Fibroblast of peridontal ligament (primary cell): ENCODE data around the gene CUX1.
A peak's percentile ranks its signal among the peaks of the same experiment; 100 is the strongest.
"Not testable (repeated sequence)": the region's sequence is repeated elsewhere in the genome, so short reads cannot be mapped to it uniquely, and the experiment has no call there.

Experiments used
- DNase-seq: peaks from one replicate; pipeline ENCODE4 v3.0.0-alpha.2; 2010; ENCODE audit errors: extremely low read depth

CUX1 gene

GRCh38 chr7:102210787-102211186 is 393.4 kb downstream of the CUX1 start:
- DNase-seq, result no peak

GRCh38 chr7:102211590-102212550 is 394.4 kb downstream of the CUX1 start:
- DNase-seq, result no peak

GRCh38 chr7:102214477-102215072 is 397.1 kb downstream of the CUX1 start:
- DNase-seq, result no peak

GRCh38 chr7:102215256-102215655 is 397.8 kb downstream of the CUX1 start:
- DNase-seq, result no peak

- no peak for DNase-seq
These were observed 398.3 kb downstream of the CUX1 start for GRCh38 chr7:102215711-102216110.

- no peak for DNase-seq
These were observed 399.3 kb downstream of the CUX1 start for GRCh38 chr7:102216573-102217314.

- no peak for DNase-seq
These were observed 402.9 kb downstream of the CUX1 start for GRCh38 chr7:102220229-102220850.

GRCh38 chr7:102220960-102221800 is 403.8 kb downstream of the CUX1 start:
- DNase-seq, result peak; percentile 16

GRCh38 chr7:102221961-102222360 is 404.5 kb downstream of the CUX1 start:
- no peak for DNase-seq

GRCh38 chr7:102222445-102222844 is 405.0 kb downstream of the CUX1 start:
- DNase-seq, result no peak

GRCh38 chr7:102223184-102223583 is 405.8 kb downstream of the CUX1 start:
- DNase-seq, result no peak

- no peak for DNase-seq
These were observed 407.6 kb downstream of the CUX1 start for GRCh38 chr7:102225025-102225424.

GRCh38 chr7:102227371-102227770 is 409.9 kb downstream of the CUX1 start:
- DNase-seq, result no peak

GRCh38 chr7:102228935-102229334 is 411.5 kb downstream of the CUX1 start:
- no peak for DNase-seq

- DNase-seq, result not testable (repeated sequence)
These were observed 412.7 kb downstream of the CUX1 start for GRCh38 chr7:102230162-102230561.

GRCh38 chr7:102230593-102230992 is 413.2 kb downstream of the CUX1 start:
- peak; percentile 47 for DNase-seq

GRCh38 chr7:102232611-102233286 is 415.3 kb downstream of the CUX1 start:
- DNase-seq, result no peak

GRCh38 chr7:102234131-102234530 is 416.7 kb downstream of the CUX1 start:
- DNase-seq, result no peak

GRCh38 chr7:102234801-102235550 is 417.6 kb downstream of the CUX1 start:
- DNase-seq, result no peak

GRCh38 chr7:102236102-102236501 is 418.7 kb downstream of the CUX1 start:
- DNase-seq, result no peak
